WTC11 (cell line): ENCODE data around the gene TTC14.

ENCODE experiments used
- CBFB ChIP-seq: sonication (generic); formaldehyde crosslinking; IDR thresholded peaks from 2 replicates; pipeline ENCODE4 v1.8.1; 2022; ENCODE audit warnings: mild to moderate bottlenecking, low read depth, missing genetic modification reagents
- ESRRA ChIP-seq: sonication (generic); formaldehyde crosslinking; IDR thresholded peaks from 2 replicates; pipeline ENCODE4 v1.8.1; 2022; ENCODE audit warnings: mild to moderate bottlenecking, missing genetic modification reagents, borderline replicate concordance
- FOXJ3 ChIP-seq: sonication (generic); formaldehyde crosslinking; IDR thresholded peaks from 2 replicates; pipeline ENCODE4 v1.9.0; 2021; ENCODE audit warnings: missing genetic modification reagents, mild to moderate bottlenecking, borderline replicate concordance
- NR1H2 ChIP-seq: sonication (generic); formaldehyde crosslinking; IDR thresholded peaks from 2 replicates; pipeline ENCODE4 v1.9.0; 2021; ENCODE audit warnings: mild to moderate bottlenecking, moderate library complexity, missing genetic modification reagents
- NR2C2 ChIP-seq: sonication (generic); formaldehyde crosslinking; IDR thresholded peaks from 2 replicates; pipeline ENCODE4 v1.8.0; 2022; ENCODE audit warnings: mild to moderate bottlenecking, missing genetic modification reagents
- SP1 ChIP-seq: sonication (generic); formaldehyde crosslinking; conservative IDR thresholded peaks from 2 replicates; pipeline ENCODE4 v1.8.1; 2022; ENCODE audit warnings: missing genetic modification reagents
- TF ChIP-seq, protein P1 (sequence below): sonication (generic); formaldehyde crosslinking; conservative IDR thresholded peaks from 2 replicates; pipeline ENCODE4 v1.8.1; 2022; ENCODE audit warnings: mild to moderate bottlenecking, missing genetic modification reagents
- TF ChIP-seq, protein P2 (sequence below): sonication (generic); formaldehyde crosslinking; IDR thresholded peaks from 2 replicates; pipeline ENCODE4 v1.8.1; 2022; ENCODE audit warnings: low read depth, mild to moderate bottlenecking, moderate library complexity, missing genetic modification reagents, borderline replicate concordance
- TF ChIP-seq, protein P3 (sequence below): fragments of 200-600 bp; IDR thresholded peaks from 2 replicates; pipeline ENCODE4 v1.8.0; 2022; ENCODE audit warnings: antibody characterized with exemption
- TF ChIP-seq, protein P4 (sequence below): sonication (generic); formaldehyde crosslinking; IDR thresholded peaks from 2 replicates; pipeline ENCODE4 v1.8.1; 2023; ENCODE audit warnings: mild to moderate bottlenecking, moderate library complexity, missing genetic modification reagents

DNA sequence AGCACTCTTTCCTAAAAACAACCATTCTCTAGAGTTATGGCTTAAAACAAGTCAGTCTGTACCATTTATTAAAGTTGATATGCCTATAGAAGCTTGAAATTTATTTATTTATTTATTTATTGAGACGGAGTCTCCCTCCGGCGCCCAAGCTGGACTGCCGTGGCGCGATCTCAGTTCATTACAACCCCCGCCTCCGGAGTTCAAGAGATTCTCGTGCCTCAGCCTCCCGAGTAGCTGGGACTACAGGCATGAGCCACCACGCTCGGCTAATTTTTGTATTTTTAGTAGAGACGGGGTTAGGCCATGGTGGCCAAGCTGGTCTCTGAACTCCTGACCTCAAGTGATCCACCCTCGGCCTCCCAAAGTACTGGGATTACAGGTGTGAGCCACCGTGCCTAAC, 1.5 kb upstream of the TTC14 start:
- TF ChIP-seq CBFB (CRISPR knock-in tag) = no peak
- TF ChIP-seq, protein P1, sequence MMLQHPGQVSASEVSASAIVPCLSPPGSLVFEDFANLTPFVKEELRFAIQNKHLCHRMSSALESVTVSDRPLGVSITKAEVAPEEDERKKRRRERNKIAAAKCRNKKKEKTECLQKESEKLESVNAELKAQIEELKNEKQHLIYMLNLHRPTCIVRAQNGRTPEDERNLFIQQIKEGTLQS (CRISPR knock-in tag) = no peak
- TF ChIP-seq, protein P2, sequence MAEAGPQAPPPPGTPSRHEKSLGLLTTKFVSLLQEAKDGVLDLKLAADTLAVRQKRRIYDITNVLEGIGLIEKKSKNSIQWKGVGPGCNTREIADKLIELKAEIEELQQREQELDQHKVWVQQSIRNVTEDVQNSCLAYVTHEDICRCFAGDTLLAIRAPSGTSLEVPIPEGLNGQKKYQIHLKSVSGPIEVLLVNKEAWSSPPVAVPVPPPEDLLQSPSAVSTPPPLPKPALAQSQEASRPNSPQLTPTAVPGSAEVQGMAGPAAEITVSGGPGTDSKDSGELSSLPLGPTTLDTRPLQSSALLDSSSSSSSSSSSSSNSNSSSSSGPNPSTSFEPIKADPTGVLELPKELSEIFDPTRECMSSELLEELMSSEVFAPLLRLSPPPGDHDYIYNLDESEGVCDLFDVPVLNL (CRISPR knock-in tag) = no peak
- no peak for TF ChIP-seq NR2C2 (CRISPR knock-in tag)
- no peak for TF ChIP-seq ESRRA
- TF ChIP-seq, protein P3, sequence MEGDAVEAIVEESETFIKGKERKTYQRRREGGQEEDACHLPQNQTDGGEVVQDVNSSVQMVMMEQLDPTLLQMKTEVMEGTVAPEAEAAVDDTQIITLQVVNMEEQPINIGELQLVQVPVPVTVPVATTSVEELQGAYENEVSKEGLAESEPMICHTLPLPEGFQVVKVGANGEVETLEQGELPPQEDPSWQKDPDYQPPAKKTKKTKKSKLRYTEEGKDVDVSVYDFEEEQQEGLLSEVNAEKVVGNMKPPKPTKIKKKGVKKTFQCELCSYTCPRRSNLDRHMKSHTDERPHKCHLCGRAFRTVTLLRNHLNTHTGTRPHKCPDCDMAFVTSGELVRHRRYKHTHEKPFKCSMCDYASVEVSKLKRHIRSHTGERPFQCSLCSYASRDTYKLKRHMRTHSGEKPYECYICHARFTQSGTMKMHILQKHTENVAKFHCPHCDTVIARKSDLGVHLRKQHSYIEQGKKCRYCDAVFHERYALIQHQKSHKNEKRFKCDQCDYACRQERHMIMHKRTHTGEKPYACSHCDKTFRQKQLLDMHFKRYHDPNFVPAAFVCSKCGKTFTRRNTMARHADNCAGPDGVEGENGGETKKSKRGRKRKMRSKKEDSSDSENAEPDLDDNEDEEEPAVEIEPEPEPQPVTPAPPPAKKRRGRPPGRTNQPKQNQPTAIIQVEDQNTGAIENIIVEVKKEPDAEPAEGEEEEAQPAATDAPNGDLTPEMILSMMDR = no peak
- no peak for TF ChIP-seq FOXJ3 (CRISPR knock-in tag)
- no peak for TF ChIP-seq NR1H2 (CRISPR knock-in tag)
- TF ChIP-seq SP1 (CRISPR knock-in tag) = no peak
- TF ChIP-seq, protein P4, sequence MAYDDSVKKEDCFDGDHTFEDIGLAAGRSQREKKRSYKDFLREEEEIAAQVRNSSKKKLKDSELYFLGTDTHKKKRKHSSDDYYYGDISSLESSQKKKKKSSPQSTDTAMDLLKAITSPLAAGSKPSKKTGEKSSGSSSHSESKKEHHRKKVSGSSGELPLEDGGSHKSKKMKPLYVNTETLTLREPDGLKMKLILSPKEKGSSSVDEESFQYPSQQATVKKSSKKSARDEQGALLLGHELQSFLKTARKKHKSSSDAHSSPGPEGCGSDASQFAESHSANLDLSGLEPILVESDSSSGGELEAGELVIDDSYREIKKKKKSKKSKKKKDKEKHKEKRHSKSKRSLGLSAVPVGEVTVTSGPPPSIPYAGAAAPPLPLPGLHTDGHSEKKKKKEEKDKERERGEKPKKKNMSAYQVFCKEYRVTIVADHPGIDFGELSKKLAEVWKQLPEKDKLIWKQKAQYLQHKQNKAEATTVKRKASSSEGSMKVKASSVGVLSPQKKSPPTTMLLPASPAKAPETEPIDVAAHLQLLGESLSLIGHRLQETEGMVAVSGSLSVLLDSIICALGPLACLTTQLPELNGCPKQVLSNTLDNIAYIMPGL (CRISPR knock-in tag) = no peak
